T-helper 2 cell treated with Interferon-gamma antibody and Interleukin-4, amounts not matched to agents 100 ng/mL and 5 ng/mL, for 36 hours (primary cell): ENCODE data around the gene CNTFR. TPM values are rescaled to one million over a fixed set of nuclear protein-coding genes. Genes with fewer than 3 reads are reported as not detected.

Experiments
- intact Hi-C: fragments of 100-400 bp; cut with micrococcal nuclease; formaldehyde crosslinking; loops from one replicate; pipeline ENCODE4 v1.15.1; 2023
- total RNA-seq: library from RNA; stranded (reverse); gene quantifications from 2 replicates; pipeline ENCODE4 v1.2.3, GENCODE V29; 2022

CNTFR gene
- total RNA-seq, 1 donor from 2014 or later = not detected

DNA sequence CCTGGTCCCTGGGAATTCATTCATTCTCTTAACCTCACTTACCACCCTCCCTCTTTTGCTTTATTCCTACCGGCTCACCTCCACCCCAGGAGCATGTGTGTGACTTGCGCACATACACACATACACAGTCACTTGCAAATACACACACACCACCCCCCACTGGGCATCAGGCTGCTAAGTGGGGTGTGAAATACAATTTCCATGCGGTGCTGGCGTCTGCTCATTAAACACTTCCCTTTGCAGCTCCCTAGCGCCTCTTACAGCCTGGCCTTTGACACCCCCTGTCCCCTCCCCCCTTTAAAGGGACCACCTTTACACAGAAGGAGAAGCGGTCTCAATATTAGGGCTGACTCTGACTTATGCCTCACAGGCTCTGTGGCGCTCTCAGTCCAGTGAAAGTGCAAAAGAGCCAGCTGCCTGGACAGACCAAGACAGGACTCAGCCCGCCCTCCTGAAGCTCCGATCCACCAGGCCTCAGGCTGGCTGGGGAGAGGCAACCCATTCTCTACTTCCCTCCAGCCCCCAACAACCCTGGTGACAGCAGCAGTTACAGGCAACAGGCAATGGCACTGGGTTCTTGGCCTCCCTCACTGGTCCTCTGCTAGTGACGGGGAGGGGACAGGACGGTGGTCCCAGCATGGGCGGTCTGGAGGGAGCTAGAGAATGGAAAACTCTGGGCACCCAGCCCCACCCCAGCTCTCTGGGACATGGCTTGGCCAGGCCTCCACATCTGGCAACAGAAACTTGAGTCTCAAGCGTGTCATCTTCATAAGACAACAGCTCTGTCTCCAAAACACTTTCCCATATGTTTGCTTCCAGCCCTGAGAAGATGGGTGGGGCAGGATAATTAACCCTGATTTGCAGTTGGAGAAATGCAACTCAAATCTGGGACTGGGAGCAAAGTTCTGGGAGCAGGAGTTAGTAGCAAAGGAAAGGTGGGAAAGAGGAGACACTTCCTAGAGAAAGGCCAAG is 78.7 kb downstream of the CNTFR start:
- intact Hi-C loops = no loop called here

DNA sequence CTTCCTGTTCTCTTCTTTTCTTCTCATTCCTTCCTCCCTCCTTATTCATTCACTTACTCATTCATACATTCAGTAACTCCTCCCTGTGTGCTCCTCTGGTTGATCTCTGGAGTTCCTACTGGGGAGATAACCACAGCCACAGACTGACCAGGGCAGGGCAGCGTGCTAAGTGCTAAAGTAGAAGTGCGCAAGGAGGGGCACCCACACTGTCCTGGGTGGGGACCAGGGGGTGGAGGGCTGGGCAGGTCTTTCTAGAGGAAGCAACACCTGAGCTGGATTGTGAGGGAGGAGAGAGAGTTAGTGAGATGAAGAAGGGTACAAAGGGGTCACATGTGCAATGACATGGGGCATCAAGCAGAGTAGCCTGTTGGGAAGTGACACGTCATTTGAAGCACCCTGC is 80.6 kb downstream of the CNTFR start:
- intact Hi-C loops = loop anchor here (10.0 kb wide), 1 partner anchor 174 kb away; no protein-coding TSS in a partner anchor

DNA sequence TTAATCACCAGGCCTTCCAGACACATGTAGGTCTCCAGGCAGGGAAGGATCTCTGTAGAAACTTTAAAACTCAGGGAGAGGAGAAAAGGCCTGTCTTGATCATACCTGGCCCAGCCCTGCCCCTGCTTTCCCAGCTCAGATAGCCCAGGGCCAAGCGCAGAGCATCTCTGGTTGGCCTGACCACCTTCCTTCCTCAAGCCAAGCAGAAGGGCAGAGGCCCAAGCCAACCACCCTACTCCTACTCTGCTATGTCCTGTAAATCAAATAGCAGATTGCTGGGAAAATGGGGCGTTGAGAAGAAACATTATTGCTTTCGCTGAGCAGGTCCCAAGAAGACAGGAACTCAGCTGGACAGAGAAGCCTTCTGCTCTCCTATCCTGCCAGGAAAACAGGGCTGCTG is 81.1 kb downstream of the CNTFR start:
- intact Hi-C loops = loop anchor here (10.0 kb wide), 1 partner anchor 174 kb away; no protein-coding TSS in a partner anchor

GRCh38 chr9:34507966-34508365 is 81.6 kb downstream of the CNTFR start:
- intact Hi-C loops = loop anchor here (10.0 kb wide), 1 partner anchor 173 kb away; no protein-coding TSS in a partner anchor

- intact Hi-C loops = loop anchor here (10.0 kb wide), 1 partner anchor 173 kb away; no protein-coding TSS in a partner anchor
Observed at GRCh38 chr9:34507556-34507955, 82.0 kb downstream of the CNTFR start.

DNA sequence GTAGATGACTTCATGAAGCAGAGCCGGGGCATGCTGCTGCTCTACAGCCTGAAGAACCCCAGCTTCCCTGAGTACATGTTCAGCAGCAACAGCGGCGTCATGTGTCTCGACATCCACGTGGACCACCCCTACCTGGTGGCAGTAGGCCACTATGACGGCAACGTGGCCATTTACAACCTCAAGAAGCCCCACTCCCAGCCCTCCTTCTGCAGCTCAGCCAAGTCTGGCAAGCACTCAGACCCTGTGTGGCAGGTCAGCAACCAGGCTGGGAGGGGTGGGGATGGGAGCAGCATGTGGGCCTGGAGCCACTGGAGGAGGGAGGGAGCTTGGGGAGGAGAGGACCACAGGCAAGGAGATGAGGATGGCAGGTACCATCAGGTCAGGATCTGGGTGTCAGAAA is 82.9 kb downstream of the CNTFR start:
- intact Hi-C loops = loop anchor here (10.0 kb wide), 1 partner anchor 172 kb away; no protein-coding TSS in a partner anchor

- intact Hi-C loops = loop anchor here (10.0 kb wide), 1 partner anchor 171 kb away; no protein-coding TSS in a partner anchor
Observed at GRCh38 chr9:34505370-34506120, 84.0 kb downstream of the CNTFR start.

DNA sequence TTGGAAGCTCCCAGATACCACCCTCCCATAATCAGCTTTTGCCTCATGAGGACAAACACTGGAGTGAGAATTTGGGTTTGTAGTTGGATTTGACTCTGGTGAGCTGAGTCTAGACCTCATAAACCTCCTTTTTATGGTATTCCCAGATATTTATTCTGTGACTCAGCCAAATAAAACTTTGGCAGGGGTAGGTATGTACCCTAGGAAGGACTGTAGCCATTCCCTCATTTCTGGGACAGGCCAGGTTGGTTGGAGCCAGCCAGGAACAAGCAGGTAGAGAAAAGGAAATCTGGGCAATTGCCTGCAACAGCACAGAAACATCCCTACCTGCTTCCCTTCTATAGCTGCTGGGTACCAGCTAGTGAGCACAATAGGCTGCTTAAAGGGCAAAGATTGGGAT is 86.1 kb downstream of the CNTFR start:
- intact Hi-C loops = loop anchor here (10.0 kb wide), 1 partner anchor 169 kb away; no protein-coding TSS in a partner anchor

- intact Hi-C loops = loop anchor here (10.0 kb wide), 1 partner anchor 168 kb away; no protein-coding TSS in a partner anchor
Observed at GRCh38 chr9:34502891-34503290, 86.6 kb downstream of the CNTFR start.

DNA sequence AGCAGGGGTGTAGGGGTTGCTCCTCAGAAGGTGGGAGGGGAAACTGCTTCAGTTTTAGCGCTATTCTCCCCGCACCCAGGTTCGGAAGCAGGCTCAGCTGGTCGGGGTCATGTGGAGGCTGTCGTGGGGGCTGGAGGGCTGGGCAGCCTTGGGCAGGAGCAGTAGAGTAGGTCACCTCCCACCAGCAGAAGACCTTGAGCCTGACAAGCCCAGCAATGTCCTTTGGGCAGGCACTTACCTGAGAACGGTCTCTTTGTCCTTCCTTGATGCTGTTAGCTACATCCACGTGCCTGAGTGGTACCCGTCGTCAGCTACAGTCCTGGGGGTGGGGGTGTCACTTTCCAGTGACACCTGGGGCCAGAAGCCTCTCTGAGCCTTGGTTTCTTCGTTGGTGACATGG is 87.1 kb downstream of the CNTFR start:
- intact Hi-C loops = loop anchor here (10.0 kb wide), 1 partner anchor 168 kb away; no protein-coding TSS in a partner anchor

GRCh38 chr9:34501889-34502425 is 87.6 kb downstream of the CNTFR start:
- intact Hi-C loops = loop anchor here (10.0 kb wide), 1 partner anchor 167 kb away; no protein-coding TSS in a partner anchor

Other genes starting within 250 kb of the CNTFR start
- gene MYORG, start 212.8 kb downstream of the CNTFR start, total RNA-seq = 1.0 and 1.2 TPM in 2 replicates
- 15.0 and 16.0 TPM in 2 replicates for gene FAM219A, start 131.2 kb downstream of the CNTFR start, total RNA-seq
- not detected in 2 replicates for gene DNAI1, start 130.9 kb downstream of the CNTFR start, total RNA-seq
- gene ENHO, start 66.7 kb downstream of the CNTFR start, total RNA-seq = not detected in 2 replicates
- gene RPP25L, start 22.4 kb upstream of the CNTFR start, total RNA-seq = 17.5 and 19.0 TPM in 2 replicates
- gene DCTN3, start 30.8 kb upstream of the CNTFR start, total RNA-seq = 110 and 115 TPM in 2 replicates
- gene ARID3C, start 39.3 kb upstream of the CNTFR start, total RNA-seq = 0.14 TPM in 2 replicates
- 81.2 and 83.0 TPM in 2 replicates for gene SIGMAR1, start 48.1 kb upstream of the CNTFR start, total RNA-seq
- 130 and 139 TPM in 2 replicates for gene GALT, start 57.0 kb upstream of the CNTFR start, total RNA-seq
- 83.8 and 87.8 TPM in 2 replicates for gene IL11RA, start 62.5 kb upstream of the CNTFR start, total RNA-seq
- gene CCL27, start 72.9 kb upstream of the CNTFR start, total RNA-seq = 0.25 and 0.84 TPM in 2 replicates
- not detected in 2 replicates for gene CCL19, start 101.6 kb upstream of the CNTFR start, total RNA-seq
- gene CCL21, start 120.4 kb upstream of the CNTFR start, total RNA-seq = not detected in 2 replicates